Measurements from ENCODE around the gene ATE1. TPM values are rescaled to one million over a fixed set of nuclear protein-coding genes. Genes with fewer than 3 reads are reported as not detected.

Gene ATE1
- total RNA-seq, 1 experiment from 2014 or later = 39.2 TPM

- ATAC-seq = no peak
- Histone ChIP-seq H4K20me1 (ENCODE audit: insufficient read depth) (no peaks in the 10 kb centered on the region), H3K27ac (ENCODE audit: low read depth, low read length) (no peak overlapping the region), H3K36me3 (ENCODE audit: control insufficient read depth in 1 of 2, insufficient read depth in 2 of 2, low read length in 2 of 2) (no peaks in the 10 kb centered on the region), H3K4me1 (ENCODE audit: control insufficient read depth in 1 of 2, insufficient read depth in 2 of 2, low read length in 2 of 2) (peaks cover 0 to 2% of the 10 kb centered on the region in 2 experiments; a peak in 1 of 4 replicates), H2AFZ (ENCODE audit: low read depth, low read length, poor library complexity, severe bottlenecking) (no peak overlapping the region), H3K4me2 (ENCODE audit: low read length) (no peak overlapping the region), H3K9me3 (ENCODE audit: control insufficient read depth in 1 of 2, insufficient read depth in 1 of 2, low read depth in 1 of 2, low read length in 2 of 2) (no peaks in the 10 kb centered on the region), H3K4me3 (replicated peaks in 1 of 2; ENCODE audit: low read depth in 1 of 2, low read length in 2 of 2) (no peak overlapping the region), H3K9me2 (ENCODE audit: insufficient read depth) (no peaks in the 10 kb centered on the region), H3K79me2 (ENCODE audit: insufficient read depth, low read length) (no peaks in the 10 kb centered on the region), H3K27me3 (ENCODE audit: insufficient read depth, low read length) (no peaks in the 10 kb centered on the region), H3K9ac (ENCODE audit: low read length) (no peak overlapping the region)
- no TSS peak for BruUV-seq (replicated peaks)
- intact Hi-C loops (cut with micrococcal nuclease) = no loop called here
- RAD21 ChIA-PET (ENCODE audit: low non-redundant PET in 1 of 2, low total read pairs in 2 of 2, uncharacterized antibody in 2 of 2, unreplicated experiment in 2 of 2) = no interaction called here
- no peak for DNase-seq (ENCODE audit: low read depth, low spot score)
- POLR2A ChIA-PET = interaction anchor here (0.6 kb wide), 1 partner anchor 815 kb away, joined by 3 read pairs; no protein-coding TSS in a partner anchor
- CTCF ChIA-PET = no interaction called here
- TF ChIP-seq REST (IDR thresholded peaks at IDR 0.05; ENCODE audit: low read depth) = no peak
- TF ChIP-seq EZH2phosphoT487 (IDR thresholded peaks at IDR 0.05; ENCODE audit: borderline replicate concordance) = no peak
- no peak for TF ChIP-seq ZFX (IDR thresholded peaks at IDR 0.05)
- no peak for TF ChIP-seq MAX (IDR thresholded peaks at IDR 0.05)
- TF ChIP-seq JUND (IDR thresholded peaks at IDR 0.05) = no peak
- TF ChIP-seq FOSL1 (IDR thresholded peaks at IDR 0.05; ENCODE audit: low read depth) = no peak
- no peak for TF ChIP-seq RAD21 (IDR thresholded peaks at IDR 0.05; ENCODE audit: low read depth)
- no peak for TF ChIP-seq SP1 (IDR thresholded peaks at IDR 0.05; ENCODE audit: low read depth)
- no peak for TF ChIP-seq ATF3 (IDR thresholded peaks at IDR 0.05)
- TF ChIP-seq ZNF274 (IDR thresholded peaks at IDR 0.05; ENCODE audit: low read depth, low read length) = no peak
- no peak for TF ChIP-seq CBX3 (IDR thresholded peaks at IDR 0.05; ENCODE audit: low read depth)
- TF ChIP-seq EGR1 (IDR thresholded peaks at IDR 0.05; ENCODE audit: low read depth) = no peak
- no peak for TF ChIP-seq ELF1 (IDR thresholded peaks at IDR 0.05; ENCODE audit: borderline replicate concordance, low read depth)
- no peak for TF ChIP-seq POLR2AphosphoS5 (IDR thresholded peaks at IDR 0.05; ENCODE audit: low read depth, low read length)
- TF ChIP-seq ZBTB33 (IDR thresholded peaks at IDR 0.05; ENCODE audit: extremely low read depth, insufficient replicate concordance, low read length) = no peak
- no peak for TF ChIP-seq YY1 (IDR thresholded peaks at IDR 0.05; ENCODE audit: extremely low read depth, insufficient replicate concordance, low read depth, low read length)
- TF ChIP-seq TCF7L2 (IDR thresholded peaks at IDR 0.05; ENCODE audit: borderline replicate concordance, extremely low read depth, insufficient read depth, insufficient read length) = no peak
- TF ChIP-seq CTCF (IDR thresholded peaks at IDR 0.05 in 2 of 3, conservative IDR thresholded peaks at IDR 0.05 in 1 of 3; ENCODE audit: borderline replicate concordance in 1 of 3, insufficient read depth in 1 of 3, low read depth in 2 of 3, low read length in 2 of 3) = no peak
- no peak for TF ChIP-seq SRF (IDR thresholded peaks at IDR 0.05; ENCODE audit: low read depth)
- no peak for TF ChIP-seq CEBPB (IDR thresholded peaks at IDR 0.05; ENCODE audit: low read depth)
Observed at GRCh38 chr10:121791761-121792160, 136.1 kb downstream of the ATE1 start.

Measured in HCT116 (cell line).